ENCODE data around the gene TSPYL2.
A peak's percentile ranks its signal among the peaks of the same experiment; 100 is the strongest.

Gene TSPYL2

GRCh38 chrX:53048169-53049126 lies 33.7 kb upstream of the TSPYL2 start, which contains the start of gene GPR173:
TSS of gene GPR173 (plus strand) at chrX:53048789. CDS start at chrX:53076622, 27,833 bp downstream.
- Histone ChIP-seq H3K27ac (peak within 1 kb of the TSS; percentile 55 to 72), H3K4me1 (peaks cover 0 to 22% (median 7%) of the 10 kb centered on the region in 4 donors), H3K27me3 (no peaks in the 10 kb centered on the region), H3K4me3 (peak within 1 kb of the TSS; percentile 60 to 65), H3K9me3 (no peaks in the 10 kb centered on the region), H3K36me3 (no peaks in the 10 kb centered on the region)
- DNase-seq: peak; percentile 31 to 78
- intact Hi-C loops (cut with DNase I; ENCODE audit: low total_unique reads): no loop called here
- TF ChIP-seq CTCF (IDR thresholded peaks at IDR 0.05): no peak

- no peaks in the 10 kb centered on the region for H3K9me3 ChIP-seq
- peak overlapping the region; percentile 55 to 72 for H3K27ac ChIP-seq
Observed at GRCh38 chrX:53049127-53049517, 33.0 kb upstream of the TSPYL2 start.

GRCh38 chrX:53050841-53051240 lies 31.3 kb upstream of the TSPYL2 start:
- DNase-seq: no peak
- Histone ChIP-seq H3K27me3 (no peaks in the 10 kb centered on the region), H3K9me3 (no peaks in the 10 kb centered on the region), H3K4me3 (no peak overlapping the region), H3K27ac (no peak overlapping the region), H3K36me3 (no peaks in the 10 kb centered on the region), H3K4me1 (peaks cover 0 to 22% (median 7%) of the 10 kb centered on the region in 4 donors)
- TF ChIP-seq CTCF (IDR thresholded peaks at IDR 0.05): no peak
- intact Hi-C loops (cut with DNase I; ENCODE audit: low total_unique reads): no loop called here

More at GRCh38 chrX:53049127-53049517, 33.0 kb upstream of the TSPYL2 start:
- Histone ChIP-seq H3K36me3 (no peaks in the 10 kb centered on the region), H3K4me3 (peak overlapping the region; percentile 60 to 65), H3K27me3 (no peaks in the 10 kb centered on the region), H3K4me1 (peaks cover 0 to 22% (median 7%) of the 10 kb centered on the region in 4 donors)
- intact Hi-C loops (cut with DNase I; ENCODE audit: low total_unique reads): no loop called here
- no peak for TF ChIP-seq CTCF (IDR thresholded peaks at IDR 0.05)
- DNase-seq: no peak

GRCh38 chrX:53055244-53055849 lies 26.8 kb upstream of the TSPYL2 start:
- Histone ChIP-seq H3K9me3 (no peaks in the 10 kb centered on the region), H3K27me3 (no peaks in the 10 kb centered on the region), H3K4me1 (peaks cover 0 to 12% (median 3%) of the 10 kb centered on the region in 4 donors), H3K27ac (no peak overlapping the region), H3K4me3 (no peak overlapping the region), H3K36me3 (no peaks in the 10 kb centered on the region)
- intact Hi-C loops (cut with DNase I; ENCODE audit: low total_unique reads): no loop called here
- TF ChIP-seq CTCF (IDR thresholded peaks at IDR 0.05): no peak
- DNase-seq: no peak

- no peaks in the 10 kb centered on the region for H3K9me3 ChIP-seq
- no peak for TF ChIP-seq CTCF (IDR thresholded peaks at IDR 0.05)
- H3K27ac ChIP-seq: no peak overlapping the region
- peaks cover 0 to 5% (median 0%) of the 10 kb centered on the region in 4 donors for H3K4me1 ChIP-seq
- H3K36me3 ChIP-seq: no peaks in the 10 kb centered on the region
- no peaks in the 10 kb centered on the region for H3K27me3 ChIP-seq
- no peak for DNase-seq
- intact Hi-C loops (cut with DNase I; ENCODE audit: low total_unique reads): no loop called here
- H3K4me3 ChIP-seq: no peak overlapping the region
Observed at GRCh38 chrX:53056292-53056691, 25.9 kb upstream of the TSPYL2 start.

Data from tibial artery (tissue), 4 donors.